Trophoblast cell (in vitro differentiated cells and primary cell): ENCODE measurements around the gene RNF180.

Source experiments
- DNase-seq, 2 donors: peaks; one replicate each; pipeline ENCODE4 v3.0.0-alpha.2; 2016
- H2AFZ ChIP-seq: 2 replicates; pipeline ENCODE4 v1.6.1; 2013; ENCODE audit warnings: low read length, moderate library complexity, mild to moderate bottlenecking; ENCODE audit not compliant: insufficient read depth, poor library complexity
- H2AK5ac ChIP-seq: 2 replicates; pipeline ENCODE4 v1.6.1; 2013; ENCODE audit warnings: mild to moderate bottlenecking, low read length
- H2BK120ac ChIP-seq: 2 replicates; pipeline ENCODE4 v1.6.1; 2013; ENCODE audit warnings: low read length, mild to moderate bottlenecking, moderate library complexity; ENCODE audit not compliant: insufficient read depth, poor library complexity
- H2BK12ac ChIP-seq: 2 replicates; pipeline ENCODE4 v1.6.1; 2013; ENCODE audit warnings: mild to moderate bottlenecking, low read length, moderate library complexity
- H2BK5ac ChIP-seq: 2 replicates; pipeline ENCODE4 v1.6.1; 2013; ENCODE audit warnings: low read length, low read depth, moderate library complexity, mild to moderate bottlenecking; ENCODE audit not compliant: poor library complexity
- H3K14ac ChIP-seq: 2 replicates; pipeline ENCODE4 v1.6.1; 2013; ENCODE audit warnings: mild to moderate bottlenecking, low read length
- H3K18ac ChIP-seq: 2 replicates; pipeline ENCODE4 v1.6.1; 2013; ENCODE audit warnings: mild to moderate bottlenecking, low read length
- H3K23ac ChIP-seq: 2 replicates; pipeline ENCODE4 v1.6.1; 2013; ENCODE audit warnings: low read length
- H3K27ac ChIP-seq: 2 replicates; pipeline ENCODE4 v1.5.1; 2013; ENCODE audit warnings: low read depth, mild to moderate bottlenecking, inconsistent platforms, low read length, moderate library complexity
- H3K27me3 ChIP-seq: 2 replicates; pipeline ENCODE4 v1.6.1; 2013; ENCODE audit warnings: inconsistent platforms, mild to moderate bottlenecking, low read length, moderate library complexity; ENCODE audit not compliant: insufficient read depth
- H3K36me3 ChIP-seq, 2 experiments: 1 replicate in 1 of 2; 2 replicates in 1 of 2; pipeline ENCODE4 v1.6.1; 2013; ENCODE audit warnings: low read length in 2 of 2, mild to moderate bottlenecking in 2 of 2, moderate library complexity in 1 of 2; ENCODE audit not compliant: insufficient read depth in 2 of 2, control insufficient read depth in 1 of 2
- H3K4ac ChIP-seq: 2 replicates; pipeline ENCODE4 v1.6.1; 2013; ENCODE audit warnings: low read depth, mild to moderate bottlenecking, low read length, moderate library complexity
- H3K4me1 ChIP-seq, 2 experiments: 1 replicate in 1 of 2; 2 replicates in 1 of 2; pipeline ENCODE4 v1.6.1; 2013; ENCODE audit warnings: low read length in 2 of 2, mild to moderate bottlenecking in 2 of 2, moderate library complexity in 1 of 2; ENCODE audit not compliant: insufficient read depth in 2 of 2, control insufficient read depth in 1 of 2
- H3K4me2 ChIP-seq: 2 replicates; pipeline ENCODE4 v1.6.1; 2013; ENCODE audit warnings: inconsistent platforms, mild to moderate bottlenecking, low read length, moderate library complexity
- H3K4me3 ChIP-seq: 2 replicates; pipeline ENCODE4 v1.5.1; 2013; ENCODE audit warnings: mild to moderate bottlenecking, low read depth, low read length, inconsistent platforms
- H3K79me1 ChIP-seq: one replicate; pipeline ENCODE4 v1.6.1; 2013; ENCODE audit warnings: low read length
- H3K79me2 ChIP-seq: 2 replicates; pipeline ENCODE4 v1.6.1; 2013; ENCODE audit warnings: low read length, mild to moderate bottlenecking; ENCODE audit not compliant: control insufficient read depth, insufficient read depth, poor library complexity
- H3K9ac ChIP-seq: 2 replicates; pipeline ENCODE4 v1.6.1; 2013; ENCODE audit warnings: mild to moderate bottlenecking, low read length
- H3K9me3 ChIP-seq: 2 replicates; pipeline ENCODE4 v1.6.1; 2013; ENCODE audit warnings: low read depth, mild to moderate bottlenecking, control low read depth, inconsistent platforms, low read length; ENCODE audit not compliant: insufficient read depth
- H4K12ac ChIP-seq: 2 replicates; pipeline ENCODE4 v1.6.1; 2013; ENCODE audit warnings: low read depth, mild to moderate bottlenecking, low read length, moderate library complexity
- H4K8ac ChIP-seq: 2 replicates; pipeline ENCODE4 v1.6.1; 2013; ENCODE audit warnings: low read depth, mild to moderate bottlenecking, low read length, moderate library complexity
- H4K91ac ChIP-seq: one replicate; pipeline ENCODE4 v1.6.1; 2013; ENCODE audit warnings: low read depth, mild to moderate bottlenecking, low read length, moderate library complexity
- WGBS: extraction: QIAGEN DNeasy Blood & Tissue Kit; methylation state at CpG from one replicate; pipeline ENCODE4 v1.1.7; 2013; ENCODE audit warnings: missing lambda C conversion rate; ENCODE audit not compliant: insufficient read length, insufficient coverage; ENCODE audit errors: extremely low coverage; 5-methylcytosine and 5-hydroxymethylcytosine counted together

The RNF180 gene

GRCh38 chr5:64269164-64269563 lies 103.5 kb downstream of the RNF180 start:
- Histone ChIP-seq H3K23ac (no peak overlapping the region), H3K79me1 (no peaks in the 10 kb centered on the region), H3K4me1 (no peaks in the 10 kb centered on the region), H2BK12ac (no peak overlapping the region), H2AFZ (no peak overlapping the region), H4K8ac (no peak overlapping the region), H3K36me3 (no peaks in the 10 kb centered on the region), H3K79me2 (no peaks in the 10 kb centered on the region), H2AK5ac (no peak overlapping the region), H3K9me3 (no peaks in the 10 kb centered on the region), H2BK120ac (no peak overlapping the region), H3K4ac (no peak overlapping the region), H3K14ac (no peak overlapping the region), H3K27me3 (no peaks in the 10 kb centered on the region), H4K91ac (no peak overlapping the region), H2BK5ac (no peak overlapping the region), H3K27ac (no peak overlapping the region), H3K9ac (no peak overlapping the region), H4K12ac (no peak overlapping the region), H3K4me3 (no peak overlapping the region), H3K4me2 (no peak overlapping the region), H3K18ac (no peak overlapping the region)
- DNase-seq = no peak
- WGBS = no CpG with 5 or more reads among the region's 4 CpGs

DNA sequence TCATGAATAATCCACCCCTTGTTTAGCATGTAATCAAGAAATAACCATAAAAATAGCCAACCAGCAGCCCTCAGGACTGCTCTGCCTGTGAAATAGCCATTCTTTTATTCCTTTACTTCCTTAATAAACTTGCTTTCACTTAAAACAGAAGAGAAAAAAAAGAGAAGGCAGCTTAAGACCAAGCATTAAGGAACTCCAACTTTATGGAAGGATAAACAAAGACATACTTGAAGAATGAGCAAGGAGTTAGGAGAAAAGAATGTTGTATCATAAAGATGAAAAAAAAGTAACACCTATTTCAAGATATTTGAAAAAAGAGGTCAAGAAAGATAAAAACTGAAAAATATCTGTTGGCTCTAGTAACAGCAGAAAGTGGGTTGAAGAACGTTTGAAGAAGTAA lies 107.6 kb downstream of the RNF180 start:
- H2AFZ ChIP-seq = no peak overlapping the region
- H2BK12ac ChIP-seq = no peak overlapping the region
- H3K79me2 ChIP-seq = no peaks in the 10 kb centered on the region
- H3K36me3 ChIP-seq = no peaks in the 10 kb centered on the region
- H3K9ac ChIP-seq = no peak overlapping the region
- H3K27ac ChIP-seq = no peak overlapping the region
- H3K4me3 ChIP-seq = no peak overlapping the region
- no peaks in the 10 kb centered on the region for H3K79me1 ChIP-seq
- no peak overlapping the region for H4K8ac ChIP-seq
- no peak overlapping the region for H2BK120ac ChIP-seq
- H3K4ac ChIP-seq = no peak overlapping the region
- no peaks in the 10 kb centered on the region for H3K27me3 ChIP-seq
- H4K12ac ChIP-seq = no peak overlapping the region
- H3K18ac ChIP-seq = no peak overlapping the region
- no peak for DNase-seq
- H3K4me1 ChIP-seq = no peaks in the 10 kb centered on the region
- no CpG with 5 or more reads among the region's 1 CpG for WGBS
- no peak overlapping the region for H3K23ac ChIP-seq
- no peak overlapping the region for H3K14ac ChIP-seq
- no peak overlapping the region for H3K4me2 ChIP-seq
- H4K91ac ChIP-seq = no peak overlapping the region
- H2AK5ac ChIP-seq = no peak overlapping the region
- H2BK5ac ChIP-seq = no peak overlapping the region
- H3K9me3 ChIP-seq = no peaks in the 10 kb centered on the region

DNA sequence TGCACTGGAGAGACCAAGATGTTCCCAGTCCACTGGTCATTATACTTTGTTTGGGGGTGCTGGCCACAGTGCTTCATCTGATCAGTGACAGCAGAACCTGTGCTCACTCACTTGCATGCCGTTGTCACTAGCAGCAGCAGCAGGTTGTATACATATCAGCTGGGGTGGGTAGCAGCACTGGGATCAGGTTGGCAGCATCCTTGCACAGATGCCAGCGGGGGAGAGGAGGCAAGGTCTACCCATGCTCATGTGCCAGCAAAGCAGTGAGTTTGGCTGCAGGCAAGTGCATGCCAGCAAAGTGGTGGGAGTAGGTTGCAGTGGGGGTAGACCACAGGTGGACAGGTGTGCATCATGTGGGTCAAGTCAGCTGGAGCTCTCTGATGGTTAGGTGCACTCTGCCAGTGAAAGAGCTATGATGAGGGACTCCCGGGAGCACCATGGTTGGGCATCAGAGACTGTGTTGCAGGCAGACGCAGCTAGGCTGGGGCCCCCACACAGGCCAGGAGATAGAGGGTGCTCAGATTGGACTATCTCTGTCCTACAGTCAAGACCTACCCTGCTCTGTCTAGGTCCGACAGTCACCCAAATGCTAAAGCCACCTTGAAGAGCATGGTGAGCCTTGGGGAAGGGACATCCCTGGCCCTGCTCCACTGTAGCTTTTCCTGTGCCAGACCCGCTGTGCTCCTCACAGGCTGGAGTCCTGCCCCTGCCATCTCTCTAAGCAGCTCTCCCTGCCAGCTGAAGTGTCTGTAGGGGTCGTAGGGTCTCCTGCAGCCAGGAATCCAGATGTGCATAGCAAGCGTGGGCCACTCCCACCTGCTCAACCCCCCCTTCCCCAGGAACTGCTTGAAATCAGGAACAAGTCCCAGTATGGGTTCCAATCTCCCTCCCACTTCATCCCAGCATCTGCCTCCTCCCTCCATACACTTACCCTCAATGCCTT lies 119.8 kb downstream of the RNF180 start:
- no peak for DNase-seq
- no peaks in the 10 kb centered on the region for H3K4me1 ChIP-seq
- no peak overlapping the region for H4K12ac ChIP-seq
- H3K27me3 ChIP-seq = no peaks in the 10 kb centered on the region
- H3K9ac ChIP-seq = no peak overlapping the region
- H2BK12ac ChIP-seq = no peak overlapping the region
- H3K79me2 ChIP-seq = no peaks in the 10 kb centered on the region
- no peak overlapping the region for H3K18ac ChIP-seq
- no peak overlapping the region for H3K4me3 ChIP-seq
- no peak overlapping the region for H2BK120ac ChIP-seq
- H3K14ac ChIP-seq = no peak overlapping the region
- peak overlapping the region; percentile 31 for H3K23ac ChIP-seq
- no peak overlapping the region for H2AFZ ChIP-seq
- H3K36me3 ChIP-seq = no peaks in the 10 kb centered on the region
- whole genome bisulfite sequencing = no CpG with 5 or more reads among the region's 8 CpGs
- no peaks in the 10 kb centered on the region for H3K9me3 ChIP-seq
- no peak overlapping the region for H2AK5ac ChIP-seq
- H4K8ac ChIP-seq = no peak overlapping the region
- no peak overlapping the region for H3K4me2 ChIP-seq
- H3K4ac ChIP-seq = no peak overlapping the region
- no peaks in the 10 kb centered on the region for H3K79me1 ChIP-seq
- no peak overlapping the region for H4K91ac ChIP-seq
- no peak overlapping the region for H2BK5ac ChIP-seq
- no peak overlapping the region for H3K27ac ChIP-seq

DNA sequence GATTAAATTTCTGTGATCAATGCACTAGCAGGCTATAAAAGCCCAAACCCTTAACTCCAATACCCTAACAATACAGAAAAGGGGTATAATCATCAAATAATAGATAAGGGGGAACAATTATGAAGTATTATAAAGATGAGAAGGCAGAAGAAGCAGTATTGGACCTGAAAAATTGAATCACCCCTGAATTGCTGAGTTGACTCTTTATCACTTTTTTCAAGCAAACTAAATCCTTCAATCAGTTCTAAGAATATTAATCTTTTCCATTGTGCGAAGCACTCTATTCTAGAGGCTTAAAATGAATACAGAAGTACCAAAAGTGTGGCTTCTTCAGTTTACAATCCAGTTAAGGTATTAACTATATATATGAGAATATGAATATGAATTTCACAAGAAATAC lies 120.7 kb downstream of the RNF180 start:
- Histone ChIP-seq H3K23ac (no peak overlapping the region), H3K27me3 (no peaks in the 10 kb centered on the region), H3K79me1 (no peaks in the 10 kb centered on the region), H2BK120ac (no peak overlapping the region), H3K4ac (no peak overlapping the region), H3K4me3 (no peak overlapping the region), H2AK5ac (no peak overlapping the region), H3K36me3 (no peaks in the 10 kb centered on the region), H3K9ac (no peak overlapping the region), H2BK12ac (no peak overlapping the region), H3K4me2 (no peak overlapping the region), H3K79me2 (no peaks in the 10 kb centered on the region), H4K8ac (no peak overlapping the region), H4K91ac (no peak overlapping the region), H2AFZ (no peak overlapping the region), H3K9me3 (no peaks in the 10 kb centered on the region), H3K4me1 (no peaks in the 10 kb centered on the region), H3K14ac (no peak overlapping the region), H4K12ac (no peak overlapping the region), H2BK5ac (no peak overlapping the region), H3K18ac (no peak overlapping the region), H3K27ac (no peak overlapping the region)
- DNase-seq = no peak
- WGBS = no CpG with 5 or more reads among the region's 1 CpG
